PC-3 (cell line): ENCODE results near the gene TGFB1. TPM values are rescaled to one million over a fixed set of nuclear protein-coding genes. Genes with fewer than 3 reads are reported as not detected.
"Not testable (repeated sequence)": the region's sequence is repeated elsewhere in the genome, so short reads cannot be mapped to it uniquely, and the experiment has no call there.

Source experiments
- ATAC-seq: fragments of 200-7000 bp; cut with Tn5 transposase; 2 replicates; pipeline ENCODE4 v1.9.1; 2020; ENCODE audit warnings: mild to moderate bottlenecking, moderate library complexity
- BruUV-seq: library from RNA; stranded (reverse); fragments of 400-500 nt; replicated peaks from 2 replicates; lab custom pipeline; 2021; lab: Mats Ljungman, UMichigan
- CTCF ChIA-PET: fragments of 300-600 bp; sonication (Branson Sonifier 250); formaldehyde crosslinking; loops from one replicate; lab custom pipeline; 2022; ENCODE audit warnings: antibody characterized with exemption; lab: Charles Lee
- POLR2A ChIA-PET: fragments of 300-600 bp; sonication (Branson Sonifier 250); formaldehyde crosslinking; loops from one replicate; lab custom pipeline; 2022; ENCODE audit warnings: antibody characterized with exemption; ENCODE audit not compliant: unreplicated experiment; lab: Charles Lee
- DNase-seq: peaks from one replicate; pipeline ENCODE4 v3.0.0-alpha.2; 2015
- H2AFZ ChIP-seq: fragments of 300-600 bp; sonication (generic); 2 replicates; pipeline ENCODE4 v1.6.0; 2016; ENCODE audit warnings: antibody characterized with exemption, low read length
- H3F3A ChIP-seq: fragments of 300-600 bp; sonication (generic); one replicate; pipeline ENCODE4 v1.6.0; 2017; ENCODE audit warnings: antibody characterized with exemption, low read length, control low read depth, mild to moderate bottlenecking; ENCODE audit not compliant: unreplicated experiment
- H3K27ac ChIP-seq: fragments of 300-600 bp; sonication (generic); 2 replicates; pipeline ENCODE4 v1.5.1; 2016; ENCODE audit warnings: mild to moderate bottlenecking, low read length
- H3K27me3 ChIP-seq: fragments of 300-600 bp; sonication (generic); 2 replicates; pipeline ENCODE4 v1.6.1; 2016; ENCODE audit warnings: low read length, mixed read lengths
- H3K36me3 ChIP-seq: fragments of 300-600 bp; sonication (generic); 2 replicates; pipeline ENCODE4 v1.6.1; 2016; ENCODE audit warnings: low read depth, mixed run types, low read length, mixed read lengths
- H3K4me1 ChIP-seq: fragments of 300-600 bp; sonication (generic); 2 replicates; pipeline ENCODE4 v1.5.1; 2016; ENCODE audit warnings: low read length; ENCODE audit not compliant: insufficient read depth
- H3K4me2 ChIP-seq: fragments of 300-600 bp; sonication (generic); 2 replicates; pipeline ENCODE4 v1.6.0; 2016; ENCODE audit warnings: low read length
- H3K4me3 ChIP-seq: fragments of 300-600 bp; sonication (generic); 2 replicates; pipeline ENCODE4 v1.5.1; 2016; ENCODE audit warnings: mild to moderate bottlenecking, low read length, mixed read lengths
- H3K79me2 ChIP-seq: fragments of 300-600 bp; sonication (generic); 2 replicates; pipeline ENCODE4 v1.6.1; 2017; ENCODE audit warnings: low read length, mixed read lengths
- H3K9ac ChIP-seq: fragments of 300-600 bp; sonication (generic); 2 replicates; pipeline ENCODE4 v1.6.0; 2016; ENCODE audit warnings: mild to moderate bottlenecking, low read length
- H3K9me2 ChIP-seq: fragments of 300-600 bp; sonication (generic); replicated peaks from 2 replicates; pipeline ENCODE4 v1.6.1; 2016; ENCODE audit warnings: mixed run types, low read length, mixed read lengths
- H3K9me3 ChIP-seq: fragments of 300-600 bp; sonication (generic); 2 replicates; pipeline ENCODE4 v1.6.1; 2016; ENCODE audit warnings: low read length, mixed read lengths
- H4K20me1 ChIP-seq: fragments of 300-600 bp; sonication (generic); 2 replicates; pipeline ENCODE4 v1.6.1; 2016; ENCODE audit warnings: low read length, mixed read lengths
- CTCF ChIP-seq: fragments of 300-600 bp; sonication (generic); conservative IDR thresholded peaks from 2 replicates; pipeline ENCODE4 v1.5.1; 2017; ENCODE audit warnings: antibody characterized with exemption, low read depth, mild to moderate bottlenecking, low read length
- EZH2 ChIP-seq: fragments of 300-600 bp; sonication (generic); IDR thresholded peaks from one replicate; pipeline ENCODE4 v1.6.1; 2017; ENCODE audit warnings: antibody characterized with exemption, mild to moderate bottlenecking, low read length; ENCODE audit not compliant: unreplicated experiment
- EZH2phosphoT487 ChIP-seq: fragments of 300-600 bp; sonication (generic); IDR thresholded peaks from 2 replicates; pipeline ENCODE4 v1.6.1; 2018; ENCODE audit warnings: mild to moderate bottlenecking, antibody characterized with exemption, low read length, borderline replicate concordance
- intact Hi-C: fragments of 100-400 bp; cut with micrococcal nuclease; formaldehyde crosslinking; loops from 2 replicates; pipeline ENCODE4 v1.9.0; 2023
- total RNA-seq: library from RNA; depleted of rRNA; stranded (reverse); fragments of >200 nt; gene quantifications from 2 replicates; pipeline ENCODE4 v1.2.3, GENCODE V29; 2014

The TGFB1 gene
- total RNA-seq, 1 experiment from 2014 or later: 16.4 TPM

GRCh38 chr19:41384351-41384750 is 30.6 kb upstream of the TGFB1 start:
- Histone ChIP-seq H3K4me1 (no peaks in the 10 kb centered on the region), H4K20me1 (no peaks in the 10 kb centered on the region), H2AFZ (no peak overlapping the region), H3K9ac (no peak overlapping the region), H3K4me3 (no peak overlapping the region), H3K79me2 (no peaks in the 10 kb centered on the region), H3K9me2 (no peaks in the 10 kb centered on the region), H3K27ac (no peak overlapping the region), H3K9me3 (no peaks in the 10 kb centered on the region), H3F3A (no peaks in the 10 kb centered on the region), H3K4me2 (no peak overlapping the region), H3K27me3 (no peaks in the 10 kb centered on the region), H3K36me3 (no peaks in the 10 kb centered on the region)
- BruUV-seq: no TSS peak
- ATAC-seq (no peak), DNase-seq (no peak)
- POLR2A ChIA-PET: interaction anchor here (0.6 kb wide), 1 partner anchor 64 kb away, joined by 5 read pairs; no protein-coding TSS in a partner anchor
- TF ChIP-seq EZH2 (no peak), CTCF (no peak), EZH2phosphoT487 (no peak)
- CTCF ChIA-PET: no interaction called here
- intact Hi-C loops: no loop called here

- H3F3A ChIP-seq, POLR2A ChIA-PET, DNase-seq, H3K4me1 ChIP-seq, CTCF ChIA-PET, H2AFZ ChIP-seq, H3K27ac ChIP-seq, H3K9me2 ChIP-seq, H3K4me3 ChIP-seq, H4K20me1 ChIP-seq, BruUV-seq, H3K27me3 ChIP-seq, H3K36me3 ChIP-seq, H3K9ac ChIP-seq, H3K79me2 ChIP-seq, intact Hi-C loops, ATAC-seq, H3K4me2 ChIP-seq, H3K9me3 ChIP-seq: not testable (repeated sequence)
These were observed 27.8 kb upstream of the TGFB1 start for GRCh38 chr19:41381536-41381935.

- DNase-seq: no peak
- intact Hi-C loops: no loop called here
- Histone ChIP-seq H3K9me3 (no peaks in the 10 kb centered on the region), H3K4me1 (no peaks in the 10 kb centered on the region), H3K79me2 (no peaks in the 10 kb centered on the region), H3K9me2 (no peaks in the 10 kb centered on the region), H3K9ac (no peak overlapping the region), H2AFZ (no peak overlapping the region), H3K27ac (no peak overlapping the region), H3K36me3 (no peaks in the 10 kb centered on the region), H3K4me2 (no peak overlapping the region), H4K20me1 (no peaks in the 10 kb centered on the region), H3F3A (no peaks in the 10 kb centered on the region), H3K4me3 (no peak overlapping the region), H3K27me3 (no peaks in the 10 kb centered on the region)
- no TSS peak for BruUV-seq
- CTCF ChIA-PET: no interaction called here
- ATAC-seq: no peak
- no peak for TF ChIP-seq CTCF
- no peak for TF ChIP-seq EZH2
- no peak for TF ChIP-seq EZH2phosphoT487
- POLR2A ChIA-PET: no interaction called here
These were observed 24.4 kb upstream of the TGFB1 start for GRCh38 chr19:41377977-41378709.
